ENCODE results near the gene SPIRE2.

The SPIRE2 gene

GRCh38 chr16:89860747-89861304 lies 32.6 kb downstream of the SPIRE2 start:
- peak; percentile 100 for TF ChIP-seq CTCF (IDR thresholded peaks at IDR 0.05; ENCODE audit: low read depth, low read length)

GRCh38 chr16:89861648-89862047 lies 33.4 kb downstream of the SPIRE2 start:
- H3K4me3 ChIP-seq (ENCODE audit: low read depth, low read length), result no peak overlapping the region
- TF ChIP-seq CTCF (IDR thresholded peaks at IDR 0.05; ENCODE audit: low read depth, low read length), result no peak

More at GRCh38 chr16:89860747-89861304, 32.6 kb downstream of the SPIRE2 start:
- H3K4me3 ChIP-seq (ENCODE audit: low read depth, low read length), result no peak overlapping the region

- H3K4me3 ChIP-seq (ENCODE audit: low read depth, low read length), result no peak overlapping the region
- no peak for TF ChIP-seq CTCF (IDR thresholded peaks at IDR 0.05; ENCODE audit: low read depth, low read length)
Observed at GRCh38 chr16:89862732-89863131, 34.5 kb downstream of the SPIRE2 start.

- no peak for TF ChIP-seq CTCF (IDR thresholded peaks at IDR 0.05; ENCODE audit: low read depth, low read length)
- no peak overlapping the region for H3K4me3 ChIP-seq (ENCODE audit: low read depth, low read length)
Observed at GRCh38 chr16:89863741-89864526, 35.7 kb downstream of the SPIRE2 start.

GRCh38 chr16:89864527-89864820 lies 36.2 kb downstream of the SPIRE2 start:
- no peak overlapping the region for H3K4me3 ChIP-seq (ENCODE audit: low read depth, low read length)
- TF ChIP-seq CTCF (IDR thresholded peaks at IDR 0.05; ENCODE audit: low read depth, low read length), result no peak

- TF ChIP-seq CTCF (IDR thresholded peaks at IDR 0.05; ENCODE audit: low read depth, low read length), result no peak
- no peak overlapping the region for H3K4me3 ChIP-seq (ENCODE audit: low read depth, low read length)
Observed at GRCh38 chr16:89867918-89868317, 39.6 kb downstream of the SPIRE2 start.

GRCh38 chr16:89869911-89870310 lies 41.6 kb downstream of the SPIRE2 start:
- TF ChIP-seq CTCF (IDR thresholded peaks at IDR 0.05; ENCODE audit: low read depth, low read length), result no peak

More at GRCh38 chr16:89869911-89870310, 41.6 kb downstream of the SPIRE2 start:
- H3K4me3 ChIP-seq (ENCODE audit: low read depth, low read length), result no peak overlapping the region
